GM12865 (cell line): ENCODE measurements around the gene DTD1.

Experiments used
- DNase-seq: peaks from one replicate; pipeline ENCODE4 v3.0.0; 2010; ENCODE audit warnings: low read depth
- H3K4me3 ChIP-seq: 2 replicates; pipeline ENCODE4 v1.5.1; 2011; ENCODE audit warnings: mild to moderate bottlenecking, low read depth, low read length, control low read depth
- TF ChIP-seq, protein P1 (sequence below): IDR thresholded peaks from 2 replicates; pipeline ENCODE4 v1.5.1; 2011; ENCODE audit warnings: low read length, control low read depth, low read depth, inconsistent platforms; ENCODE audit not compliant: insufficient read depth; ENCODE audit errors: missing control alignments

DTD1 gene

DNA sequence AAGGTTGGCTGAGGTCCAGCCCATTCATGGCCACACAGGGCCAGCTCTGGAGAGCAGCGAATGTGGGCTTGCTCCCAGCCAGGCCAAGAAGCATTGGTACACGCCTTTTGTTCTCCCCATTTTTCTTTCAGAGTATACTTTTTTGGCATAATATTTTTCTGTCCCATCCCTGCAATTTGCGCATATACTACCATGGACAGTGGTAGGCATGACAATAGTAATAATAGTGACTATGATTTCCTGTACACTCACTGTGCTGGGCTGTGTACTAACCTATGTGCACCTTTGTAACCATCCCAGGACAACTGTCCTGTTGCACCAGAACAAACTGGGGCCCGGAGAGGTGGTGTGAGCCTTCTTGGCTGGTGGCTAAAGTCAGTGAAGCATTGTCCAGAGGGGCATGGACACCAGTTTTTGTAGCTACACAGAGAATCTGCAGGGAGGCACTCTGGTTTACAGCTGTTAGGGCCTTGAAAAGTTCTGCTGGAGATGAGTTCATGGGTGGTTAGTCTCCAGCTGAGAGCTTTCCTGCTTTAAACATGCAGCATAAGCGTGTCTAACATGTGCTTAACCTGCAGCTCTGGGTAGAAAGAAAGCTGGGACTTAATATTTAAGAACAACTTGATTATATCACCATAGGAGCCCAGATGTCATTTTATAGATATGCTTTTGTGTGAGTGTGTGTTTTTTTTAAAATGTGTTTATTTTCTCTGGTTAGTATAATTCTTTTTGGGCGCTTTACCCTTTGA lies 38.2 kb downstream of the DTD1 start:
- DNase-seq, result no peak
- TF ChIP-seq, protein P1, sequence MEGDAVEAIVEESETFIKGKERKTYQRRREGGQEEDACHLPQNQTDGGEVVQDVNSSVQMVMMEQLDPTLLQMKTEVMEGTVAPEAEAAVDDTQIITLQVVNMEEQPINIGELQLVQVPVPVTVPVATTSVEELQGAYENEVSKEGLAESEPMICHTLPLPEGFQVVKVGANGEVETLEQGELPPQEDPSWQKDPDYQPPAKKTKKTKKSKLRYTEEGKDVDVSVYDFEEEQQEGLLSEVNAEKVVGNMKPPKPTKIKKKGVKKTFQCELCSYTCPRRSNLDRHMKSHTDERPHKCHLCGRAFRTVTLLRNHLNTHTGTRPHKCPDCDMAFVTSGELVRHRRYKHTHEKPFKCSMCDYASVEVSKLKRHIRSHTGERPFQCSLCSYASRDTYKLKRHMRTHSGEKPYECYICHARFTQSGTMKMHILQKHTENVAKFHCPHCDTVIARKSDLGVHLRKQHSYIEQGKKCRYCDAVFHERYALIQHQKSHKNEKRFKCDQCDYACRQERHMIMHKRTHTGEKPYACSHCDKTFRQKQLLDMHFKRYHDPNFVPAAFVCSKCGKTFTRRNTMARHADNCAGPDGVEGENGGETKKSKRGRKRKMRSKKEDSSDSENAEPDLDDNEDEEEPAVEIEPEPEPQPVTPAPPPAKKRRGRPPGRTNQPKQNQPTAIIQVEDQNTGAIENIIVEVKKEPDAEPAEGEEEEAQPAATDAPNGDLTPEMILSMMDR, result no peak

DNA sequence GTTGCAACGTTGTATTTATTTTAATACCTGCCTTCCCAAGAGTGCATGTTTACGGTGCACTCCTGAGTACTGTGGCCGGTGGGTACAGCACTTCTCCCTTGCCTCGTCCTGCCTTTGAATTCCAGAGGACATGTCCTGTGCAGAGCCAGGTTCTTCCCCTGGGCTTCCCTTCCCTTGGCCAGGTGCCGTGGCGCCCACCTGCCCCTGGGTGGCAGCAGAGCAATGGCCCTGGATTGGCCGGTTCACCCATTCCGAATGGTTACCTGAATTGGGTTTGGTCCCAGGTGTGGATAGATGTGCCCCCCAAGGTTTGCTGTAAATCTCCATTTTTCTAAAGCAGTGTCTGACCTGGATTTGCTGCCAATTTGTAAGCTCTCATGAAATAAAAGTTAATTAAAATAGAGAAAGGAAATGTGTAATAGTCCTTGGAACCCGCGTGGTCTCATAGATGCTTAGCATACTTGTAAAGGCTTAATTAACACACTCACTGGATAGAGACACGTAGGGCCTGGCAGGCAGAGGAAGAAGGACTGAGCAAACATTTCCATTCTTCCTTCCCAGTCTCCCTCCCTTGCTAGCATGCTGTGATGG lies 40.6 kb downstream of the DTD1 start:
- TF ChIP-seq, protein P1, result peak; percentile 66
- DNase-seq, result peak; percentile 23

More for the DNA sequence above, 38.2 kb downstream of the DTD1 start:
- no peak overlapping the region for H3K4me3 ChIP-seq

DNA sequence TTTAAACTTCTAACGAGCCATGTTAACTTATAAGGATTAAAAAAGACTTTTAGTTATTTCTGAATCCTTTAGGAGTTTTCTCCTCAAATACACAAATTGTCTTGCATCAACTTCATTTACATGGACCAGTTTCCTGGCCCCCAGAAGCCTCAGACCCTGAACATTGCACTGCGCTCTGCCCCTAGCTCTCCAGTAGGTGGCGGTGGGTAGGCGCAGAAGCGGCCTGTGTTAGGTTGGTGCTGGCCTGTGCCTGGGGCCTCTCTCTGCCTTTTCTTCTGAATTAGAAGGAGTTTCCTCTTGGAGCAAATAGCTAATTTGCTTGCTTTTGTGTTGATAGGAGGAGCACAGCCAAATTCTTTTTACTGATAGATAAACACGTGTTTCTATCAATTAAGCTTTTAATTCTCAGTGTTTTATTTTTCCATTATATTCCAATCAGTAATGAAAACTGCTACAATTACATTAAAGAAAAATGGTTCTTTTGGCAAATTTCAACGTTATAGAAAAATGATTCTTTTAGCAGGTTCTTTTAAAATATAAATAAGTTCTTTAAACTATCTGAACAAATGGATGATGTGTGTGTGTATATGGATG lies 44.4 kb downstream of the DTD1 start:
- H3K4me3 ChIP-seq, result no peak overlapping the region
- TF ChIP-seq, protein P1, result peak; percentile 98
- peak; percentile 74 for DNase-seq

More for the DNA sequence above, 40.6 kb downstream of the DTD1 start:
- H3K4me3 ChIP-seq, result no peak overlapping the region

DNA sequence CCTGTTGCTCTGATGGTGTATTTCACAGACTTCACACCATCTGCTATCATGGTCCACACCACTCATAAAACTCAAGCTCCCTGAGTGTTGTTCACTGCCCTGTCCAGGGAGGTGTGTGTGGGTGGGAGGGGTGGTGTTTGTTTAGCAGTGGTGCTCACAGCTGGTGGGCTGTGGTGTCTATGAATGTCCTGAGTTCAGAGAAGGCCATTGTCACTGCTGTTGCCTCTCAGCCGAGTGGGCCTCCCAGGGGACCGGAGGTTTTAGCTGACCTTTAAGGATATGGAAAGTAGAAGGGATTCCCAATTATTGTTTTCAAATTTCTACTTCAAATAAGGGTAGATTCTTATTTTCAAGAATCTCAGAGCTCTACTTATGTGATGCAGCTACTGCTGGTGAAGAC lies 45.6 kb downstream of the DTD1 start:
- TF ChIP-seq, protein P1, result no peak
- H3K4me3 ChIP-seq, result no peak overlapping the region
- DNase-seq, result no peak

DNA sequence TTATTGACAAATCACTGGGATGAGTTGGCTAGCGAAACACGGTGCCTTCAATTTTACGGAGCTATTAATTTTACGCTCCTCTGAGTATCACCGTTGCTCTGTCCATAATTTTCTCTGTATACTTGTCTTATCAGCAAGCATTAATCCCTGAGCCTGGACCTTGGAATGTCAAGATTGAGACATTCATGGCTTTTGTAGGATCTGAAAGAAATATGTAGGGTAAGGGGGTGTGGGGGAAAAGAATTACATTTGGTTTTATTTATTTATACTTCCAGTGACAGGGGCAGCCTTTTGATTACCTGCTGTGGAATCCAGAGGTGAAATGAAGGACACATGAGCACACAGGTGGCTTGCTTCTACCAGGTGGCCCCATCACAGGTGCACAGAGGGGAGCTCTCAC lies 46.6 kb downstream of the DTD1 start:
- TF ChIP-seq, protein P1, result no peak
- no peak for DNase-seq

DNA sequence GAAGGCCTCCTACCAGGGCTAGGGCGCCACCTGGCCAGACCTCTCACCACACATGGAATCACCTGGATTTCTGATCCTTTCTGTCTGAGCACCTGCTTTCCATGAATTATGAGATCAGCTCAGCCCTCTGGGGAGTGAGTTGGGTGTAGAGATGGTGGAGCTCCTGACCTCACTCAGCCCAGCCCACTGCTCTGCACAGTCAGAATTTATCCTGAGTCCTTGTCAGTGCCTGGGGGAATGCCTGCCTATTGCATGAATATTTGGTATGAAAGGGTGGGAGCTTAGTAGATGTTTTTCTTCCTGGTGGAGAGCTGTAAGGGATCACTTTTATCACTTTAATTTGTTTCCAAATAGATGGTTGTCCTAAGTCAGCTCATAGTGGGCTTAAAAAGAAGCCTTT lies 47.5 kb downstream of the DTD1 start:
- DNase-seq, result no peak
- TF ChIP-seq, protein P1, result no peak
- no peak overlapping the region for H3K4me3 ChIP-seq

More for the DNA sequence above, 46.6 kb downstream of the DTD1 start:
- no peak overlapping the region for H3K4me3 ChIP-seq

DNA sequence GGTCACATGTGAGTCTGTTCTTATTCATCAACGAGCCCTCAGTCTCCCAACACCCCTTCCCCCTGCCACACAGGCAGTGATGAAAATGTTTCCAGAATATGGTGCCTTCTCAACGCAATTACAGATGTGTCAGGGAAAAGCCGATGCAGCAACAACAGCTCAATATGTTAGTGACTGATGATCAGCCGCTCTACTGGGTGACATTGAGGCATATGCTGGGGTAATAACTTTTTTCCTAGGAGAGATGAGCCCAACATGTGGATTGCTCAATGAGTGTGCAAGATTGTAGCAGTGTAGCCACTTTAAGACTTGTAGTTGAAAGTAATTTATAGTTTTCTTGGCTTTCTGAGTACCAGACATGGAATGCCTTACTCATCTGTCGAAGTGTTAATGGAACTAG lies 49.4 kb downstream of the DTD1 start:
- no peak overlapping the region for H3K4me3 ChIP-seq
- TF ChIP-seq, protein P1, result no peak
- no peak for DNase-seq
